Measurements from ENCODE around the gene MAGI1. TPM values are rescaled to one million over a fixed set of nuclear protein-coding genes. Genes with fewer than 3 reads are reported as not detected.

Gene MAGI1
- polyA plus RNA-seq, 1 of the 3 experiments (the other 2 are of a cell fraction), result 10.3 TPM

DNA sequence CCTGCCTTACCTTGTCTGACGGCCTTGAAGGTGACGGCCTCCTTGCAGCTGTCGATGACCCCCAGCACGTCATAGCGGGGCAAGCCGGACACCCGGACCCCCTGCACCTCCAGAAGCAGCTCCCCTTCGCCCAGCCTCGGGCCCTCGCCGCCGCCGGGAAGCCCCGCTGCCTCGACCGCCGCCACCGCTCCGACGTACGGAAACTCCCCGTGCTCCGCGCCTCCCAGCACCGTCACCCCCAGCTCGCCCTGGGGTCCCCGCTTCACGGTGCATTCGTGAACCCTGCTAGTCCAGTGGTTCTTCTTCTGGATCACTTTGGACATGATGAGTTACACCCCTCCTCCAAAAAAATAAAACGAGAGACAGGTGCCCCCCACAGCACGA is 740 bp downstream of the MAGI1 start (continued):
- TF ChIP-seq, protein P1, sequence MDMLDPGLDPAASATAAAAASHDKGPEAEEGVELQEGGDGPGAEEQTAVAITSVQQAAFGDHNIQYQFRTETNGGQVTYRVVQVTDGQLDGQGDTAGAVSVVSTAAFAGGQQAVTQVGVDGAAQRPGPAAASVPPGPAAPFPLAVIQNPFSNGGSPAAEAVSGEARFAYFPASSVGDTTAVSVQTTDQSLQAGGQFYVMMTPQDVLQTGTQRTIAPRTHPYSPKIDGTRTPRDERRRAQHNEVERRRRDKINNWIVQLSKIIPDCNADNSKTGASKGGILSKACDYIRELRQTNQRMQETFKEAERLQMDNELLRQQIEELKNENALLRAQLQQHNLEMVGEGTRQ (IDR thresholded peaks at IDR 0.05; ENCODE audit: borderline replicate concordance, low read depth, low read length), result no peak
- TF ChIP-seq YY1 (IDR thresholded peaks at IDR 0.05; ENCODE audit: low read depth), result no peak
- no peak for TF ChIP-seq RFX5 (IDR thresholded peaks at IDR 0.05; ENCODE audit: low read length)
- no peak for TF ChIP-seq POLR2AphosphoS5 (IDR thresholded peaks at IDR 0.05; ENCODE audit: low read depth, low read length)
- no peak for TF ChIP-seq CHD2 (IDR thresholded peaks at IDR 0.05; ENCODE audit: low read length, partially characterized antibody)
- TF ChIP-seq TEAD4 (IDR thresholded peaks at IDR 0.05; ENCODE audit: borderline replicate concordance, insufficient read depth), result no peak
- TF ChIP-seq, protein P2, sequence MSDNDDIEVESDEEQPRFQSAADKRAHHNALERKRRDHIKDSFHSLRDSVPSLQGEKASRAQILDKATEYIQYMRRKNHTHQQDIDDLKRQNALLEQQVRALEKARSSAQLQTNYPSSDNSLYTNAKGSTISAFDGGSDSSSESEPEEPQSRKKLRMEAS (IDR thresholded peaks at IDR 0.05; ENCODE audit: low read depth), result no peak

DNA sequence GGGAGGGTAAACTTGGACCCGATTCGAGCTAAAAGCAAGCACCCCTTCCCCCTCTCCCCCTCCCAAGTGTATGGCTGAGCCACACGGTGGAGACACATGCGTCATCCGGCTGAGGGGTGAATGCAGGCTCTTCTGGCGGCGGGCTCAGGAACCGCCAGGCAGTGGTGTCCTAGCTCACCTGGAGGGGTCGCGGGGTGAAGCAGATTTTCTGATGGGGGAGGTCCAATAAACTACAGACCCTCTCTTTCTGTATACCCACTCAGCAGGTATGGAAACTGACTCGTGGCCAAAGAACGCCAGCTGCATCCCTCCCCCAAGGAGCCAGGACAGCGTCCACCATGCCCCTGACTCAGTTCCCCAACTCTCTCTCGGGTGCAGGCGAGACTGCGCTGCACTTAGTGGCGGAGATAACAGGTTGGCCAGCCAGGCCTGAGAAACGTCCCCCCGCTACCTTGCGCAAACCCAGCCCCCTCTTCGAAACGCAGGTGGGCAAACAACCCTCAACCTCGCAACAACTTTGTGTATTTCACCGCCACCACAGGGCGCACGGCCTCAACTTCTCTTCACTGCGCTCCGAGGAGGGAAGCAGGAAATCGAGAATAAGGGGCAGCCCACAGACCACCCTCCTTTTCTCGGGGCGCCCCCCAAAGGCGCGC is 1.3 kb downstream of the MAGI1 start:
- peak; percentile 57 for DNase-seq
- peaks cover 16 to 24% of the 10 kb centered on the region in 2 experiments; a peak in 3 of 4 replicates for H3K4me1 ChIP-seq (ENCODE audit: control insufficient read depth in 1 of 2, insufficient read depth in 2 of 2, low read depth in 1 of 2, low read length in 1 of 2)
- 6% methylated on average over 23 of the region's 33 CpGs for WGBS (ENCODE audit: low lambda C conversion rate)
- no peaks in the 10 kb centered on the region for H3K36me3 ChIP-seq (replicated peaks in 1 of 2; ENCODE audit: control insufficient read depth in 1 of 2, insufficient read depth in 2 of 2, low read length in 1 of 2)
- no peaks in the 10 kb centered on the region for H3K9me3 ChIP-seq
- H4K20me1 ChIP-seq (ENCODE audit: insufficient read depth), result peaks cover 9% of the 10 kb centered on the region; the same call in 1 of the 2 replicates
- H3K27ac ChIP-seq (ENCODE audit: low read depth in 2 of 2, low read length in 1 of 2), result peak overlapping the region in 1 of 2 experiments; percentile 87; a peak in 2 of 4 replicates
- peak overlapping the region; percentile 80 to 93 for H3K4me3 ChIP-seq (ENCODE audit: low read depth in 2 of 2, low read length in 1 of 2)
- no peaks in the 10 kb centered on the region for H3K27me3 ChIP-seq (ENCODE audit: insufficient read depth)
- CTCF ChIA-PET, result interaction anchor here (0.9 to 2.3 kb wide), 7 partner anchors 10 to 158 kb away, joined by 3 to 9 read pairs (median 3); no protein-coding TSS in a partner anchor
- peak overlapping the region; percentile 94 for H3K4me2 ChIP-seq
- peak overlapping the region; percentile 87 for H3K9ac ChIP-seq
- POLR2A ChIA-PET, result no interaction called here
- H3K79me2 ChIP-seq (ENCODE audit: insufficient read depth), result peaks cover 60% of the 10 kb centered on the region
- H3K9me2 ChIP-seq, result no peaks in the 10 kb centered on the region
- peak overlapping the region; percentile 86; the same call in 1 of the 2 replicates for H2AFZ ChIP-seq (ENCODE audit: low read depth)
- H3F3A ChIP-seq (replicated peaks; ENCODE audit: insufficient read depth), result peaks cover 18% of the 10 kb centered on the region
- TF ChIP-seq SMC3 (IDR thresholded peaks at IDR 0.05; ENCODE audit: low read depth, low read length), result peak; percentile 29; the same call in 1 of the 2 replicates
- TF ChIP-seq MEF2A (IDR thresholded peaks at IDR 0.05; ENCODE audit: borderline replicate concordance, low read depth), result no peak
- TF ChIP-seq, protein P1 (IDR thresholded peaks at IDR 0.05; ENCODE audit: borderline replicate concordance, low read depth, low read length), result no peak
- TF ChIP-seq, protein P3, sequence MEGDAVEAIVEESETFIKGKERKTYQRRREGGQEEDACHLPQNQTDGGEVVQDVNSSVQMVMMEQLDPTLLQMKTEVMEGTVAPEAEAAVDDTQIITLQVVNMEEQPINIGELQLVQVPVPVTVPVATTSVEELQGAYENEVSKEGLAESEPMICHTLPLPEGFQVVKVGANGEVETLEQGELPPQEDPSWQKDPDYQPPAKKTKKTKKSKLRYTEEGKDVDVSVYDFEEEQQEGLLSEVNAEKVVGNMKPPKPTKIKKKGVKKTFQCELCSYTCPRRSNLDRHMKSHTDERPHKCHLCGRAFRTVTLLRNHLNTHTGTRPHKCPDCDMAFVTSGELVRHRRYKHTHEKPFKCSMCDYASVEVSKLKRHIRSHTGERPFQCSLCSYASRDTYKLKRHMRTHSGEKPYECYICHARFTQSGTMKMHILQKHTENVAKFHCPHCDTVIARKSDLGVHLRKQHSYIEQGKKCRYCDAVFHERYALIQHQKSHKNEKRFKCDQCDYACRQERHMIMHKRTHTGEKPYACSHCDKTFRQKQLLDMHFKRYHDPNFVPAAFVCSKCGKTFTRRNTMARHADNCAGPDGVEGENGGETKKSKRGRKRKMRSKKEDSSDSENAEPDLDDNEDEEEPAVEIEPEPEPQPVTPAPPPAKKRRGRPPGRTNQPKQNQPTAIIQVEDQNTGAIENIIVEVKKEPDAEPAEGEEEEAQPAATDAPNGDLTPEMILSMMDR (IDR thresholded peaks at IDR 0.05), result peak; percentile 43
- no peak for TF ChIP-seq CHD2 (IDR thresholded peaks at IDR 0.05; ENCODE audit: low read length, partially characterized antibody)
- TF ChIP-seq, protein P2 (IDR thresholded peaks at IDR 0.05; ENCODE audit: low read depth), result peak; percentile 56; the same call in 1 of the 2 replicates
- TF ChIP-seq, protein P4, sequence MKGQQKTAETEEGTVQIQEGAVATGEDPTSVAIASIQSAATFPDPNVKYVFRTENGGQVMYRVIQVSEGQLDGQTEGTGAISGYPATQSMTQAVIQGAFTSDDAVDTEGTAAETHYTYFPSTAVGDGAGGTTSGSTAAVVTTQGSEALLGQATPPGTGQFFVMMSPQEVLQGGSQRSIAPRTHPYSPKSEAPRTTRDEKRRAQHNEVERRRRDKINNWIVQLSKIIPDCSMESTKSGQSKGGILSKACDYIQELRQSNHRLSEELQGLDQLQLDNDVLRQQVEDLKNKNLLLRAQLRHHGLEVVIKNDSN (IDR thresholded peaks at IDR 0.05; ENCODE audit: borderline replicate concordance, low read depth), result no peak
- TF ChIP-seq RXRA (IDR thresholded peaks at IDR 0.05; ENCODE audit: borderline replicate concordance, low read depth), result no peak
- TF ChIP-seq, protein P5, sequence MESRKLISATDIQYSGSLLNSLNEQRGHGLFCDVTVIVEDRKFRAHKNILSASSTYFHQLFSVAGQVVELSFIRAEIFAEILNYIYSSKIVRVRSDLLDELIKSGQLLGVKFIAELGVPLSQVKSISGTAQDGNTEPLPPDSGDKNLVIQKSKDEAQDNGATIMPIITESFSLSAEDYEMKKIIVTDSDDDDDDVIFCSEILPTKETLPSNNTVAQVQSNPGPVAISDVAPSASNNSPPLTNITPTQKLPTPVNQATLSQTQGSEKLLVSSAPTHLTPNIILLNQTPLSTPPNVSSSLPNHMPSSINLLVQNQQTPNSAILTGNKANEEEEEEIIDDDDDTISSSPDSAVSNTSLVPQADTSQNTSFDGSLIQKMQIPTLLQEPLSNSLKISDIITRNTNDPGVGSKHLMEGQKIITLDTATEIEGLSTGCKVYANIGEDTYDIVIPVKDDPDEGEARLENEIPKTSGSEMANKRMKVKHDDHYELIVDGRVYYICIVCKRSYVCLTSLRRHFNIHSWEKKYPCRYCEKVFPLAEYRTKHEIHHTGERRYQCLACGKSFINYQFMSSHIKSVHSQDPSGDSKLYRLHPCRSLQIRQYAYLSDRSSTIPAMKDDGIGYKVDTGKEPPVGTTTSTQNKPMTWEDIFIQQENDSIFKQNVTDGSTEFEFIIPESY (IDR thresholded peaks at IDR 0.05; ENCODE audit: borderline replicate concordance, low read depth), result no peak
- TF ChIP-seq ELF1 (IDR thresholded peaks at IDR 0.05), result no peak
- TF ChIP-seq, protein P6, sequence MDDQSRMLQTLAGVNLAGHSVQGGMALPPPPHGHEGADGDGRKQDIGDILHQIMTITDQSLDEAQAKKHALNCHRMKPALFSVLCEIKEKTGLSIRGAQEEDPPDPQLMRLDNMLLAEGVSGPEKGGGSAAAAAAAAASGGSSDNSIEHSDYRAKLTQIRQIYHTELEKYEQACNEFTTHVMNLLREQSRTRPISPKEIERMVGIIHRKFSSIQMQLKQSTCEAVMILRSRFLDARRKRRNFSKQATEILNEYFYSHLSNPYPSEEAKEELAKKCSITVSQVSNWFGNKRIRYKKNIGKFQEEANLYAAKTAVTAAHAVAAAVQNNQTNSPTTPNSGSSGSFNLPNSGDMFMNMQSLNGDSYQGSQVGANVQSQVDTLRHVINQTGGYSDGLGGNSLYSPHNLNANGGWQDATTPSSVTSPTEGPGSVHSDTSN (IDR thresholded peaks at IDR 0.05), result no peak
- TF ChIP-seq RAD21 (IDR thresholded peaks at IDR 0.05; ENCODE audit: low read length), result 0 out of 2 replicates have a peak, but pooled peaks have one; percentile 31
- TF ChIP-seq YY1 (IDR thresholded peaks at IDR 0.05; ENCODE audit: low read depth), result no peak

Measured in SK-N-SH (cell line).